HG02973 (cell line): ENCODE data around the gene DCDC1.

ENCODE experiments used
- ATAC-seq: cut with Tn5 transposase; IDR thresholded peaks from one replicate; pipeline ENCODE4 v1.9.1; 2021; ENCODE audit warnings: moderate library complexity; ENCODE audit not compliant: unreplicated experiment

DCDC1 gene

DNA sequence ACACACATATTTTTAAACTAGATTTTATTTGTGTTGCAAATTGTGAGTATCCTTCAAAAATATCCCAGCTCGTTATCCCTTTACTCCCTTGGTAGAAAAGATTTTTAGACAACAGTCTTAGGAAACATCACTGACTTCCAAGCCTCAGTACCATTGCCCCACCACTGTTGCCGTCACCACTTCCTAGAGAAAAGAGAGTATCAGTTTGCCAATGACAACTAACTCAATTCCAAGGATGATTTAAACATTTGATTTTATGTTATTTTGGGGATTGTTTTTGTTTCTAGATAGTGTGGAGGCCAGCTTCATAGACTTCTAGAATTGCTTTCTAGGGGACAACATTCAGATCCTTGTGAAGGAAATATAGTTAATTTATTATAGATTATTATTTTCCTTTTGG, 509.4 kb downstream of the DCDC1 start:
- ATAC-seq, result no peak

- ATAC-seq, result no peak
Observed at GRCh38 chr11:30859669-30860068, 509.9 kb downstream of the DCDC1 start.

DNA sequence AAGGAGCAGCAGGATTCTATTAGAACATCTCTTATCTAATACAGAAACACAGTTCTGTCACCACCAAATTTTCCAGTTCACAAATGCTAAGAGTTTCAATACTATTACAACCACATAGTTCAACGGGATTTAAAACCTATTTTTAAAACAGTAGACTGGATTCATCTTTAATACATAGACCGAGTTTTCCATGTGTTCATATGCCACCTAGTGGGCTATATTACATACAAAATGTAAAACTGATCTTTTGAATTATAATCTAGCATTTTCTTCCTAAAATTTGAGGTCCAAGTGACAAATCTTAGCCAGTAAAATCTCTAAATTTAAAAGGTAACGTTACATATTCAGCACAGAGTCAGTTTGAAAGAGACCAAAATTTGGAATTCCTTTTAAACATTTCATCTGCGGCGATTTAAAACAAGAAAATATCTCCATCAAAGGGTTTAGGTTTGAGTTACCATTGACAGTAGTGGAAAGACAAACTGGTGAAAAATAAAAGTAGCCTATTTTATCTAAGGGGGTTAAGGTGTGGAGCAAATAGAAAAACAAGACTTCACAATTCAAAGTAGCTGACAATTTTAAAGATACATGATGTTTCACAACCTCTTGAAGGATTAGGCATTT, 514.0 kb downstream of the DCDC1 start:
- no peak for ATAC-seq

GRCh38 chr11:30853439-30853838, 516.1 kb downstream of the DCDC1 start:
- ATAC-seq, result no peak

DNA sequence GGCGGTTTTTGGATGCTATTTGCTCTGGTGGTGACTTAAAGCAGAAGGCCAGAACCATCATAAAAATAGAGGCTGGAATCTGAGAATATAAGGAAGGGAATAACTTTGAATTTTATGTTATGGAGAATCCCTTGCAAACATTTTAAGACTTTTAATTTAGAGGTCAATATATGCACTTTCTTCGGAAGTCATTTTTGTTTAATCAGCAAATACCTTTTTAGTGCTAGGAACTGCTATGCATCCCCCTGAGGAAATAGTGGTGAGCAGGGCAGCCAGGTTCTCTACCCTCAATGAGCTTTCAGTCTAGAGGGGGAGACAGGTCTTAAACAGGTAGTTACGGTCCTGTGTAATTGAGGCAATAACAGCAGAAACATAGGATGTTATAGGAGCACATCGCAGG, 516.9 kb downstream of the DCDC1 start:
- no peak for ATAC-seq

DNA sequence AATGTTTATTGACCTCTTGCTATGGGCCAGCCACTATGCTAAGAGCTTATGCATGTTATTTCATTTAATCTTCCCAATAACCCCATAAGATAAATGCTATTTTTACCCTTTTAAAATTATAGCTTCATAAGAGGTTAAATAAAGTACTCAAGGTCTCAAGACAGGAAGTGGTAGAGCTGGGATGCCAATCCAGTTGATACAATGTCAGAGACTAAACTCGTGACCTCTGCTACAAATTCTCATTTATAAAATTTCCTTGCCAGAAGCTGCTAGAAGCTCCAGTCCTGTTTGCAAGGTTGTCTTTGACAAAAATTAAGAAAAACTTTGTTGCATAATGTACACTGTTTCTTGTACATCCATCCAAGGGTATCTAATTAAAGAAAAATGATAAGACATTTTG, 517.4 kb downstream of the DCDC1 start:
- ATAC-seq, result no peak

DNA sequence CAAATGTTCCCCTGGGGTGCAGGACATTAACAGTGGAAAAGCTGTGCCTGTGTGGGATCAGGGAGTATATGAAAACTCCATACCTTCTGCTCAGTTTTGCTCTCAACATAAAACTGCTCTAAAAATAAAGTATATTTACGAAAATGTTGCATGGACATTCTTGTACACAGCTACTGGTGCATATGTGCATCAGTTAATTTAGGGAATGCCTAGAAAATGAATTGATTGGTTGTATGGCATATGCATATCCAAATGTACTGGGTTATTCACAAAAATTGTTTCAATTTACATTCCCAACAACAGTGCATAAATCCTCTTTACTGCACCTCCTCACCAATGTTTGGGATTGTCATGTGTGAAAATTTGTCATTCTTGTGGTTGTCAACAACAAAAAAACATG, 532.3 kb downstream of the DCDC1 start:
- no peak for ATAC-seq

GRCh38 chr11:30832831-30833230, 536.7 kb downstream of the DCDC1 start:
- no peak for ATAC-seq

DNA sequence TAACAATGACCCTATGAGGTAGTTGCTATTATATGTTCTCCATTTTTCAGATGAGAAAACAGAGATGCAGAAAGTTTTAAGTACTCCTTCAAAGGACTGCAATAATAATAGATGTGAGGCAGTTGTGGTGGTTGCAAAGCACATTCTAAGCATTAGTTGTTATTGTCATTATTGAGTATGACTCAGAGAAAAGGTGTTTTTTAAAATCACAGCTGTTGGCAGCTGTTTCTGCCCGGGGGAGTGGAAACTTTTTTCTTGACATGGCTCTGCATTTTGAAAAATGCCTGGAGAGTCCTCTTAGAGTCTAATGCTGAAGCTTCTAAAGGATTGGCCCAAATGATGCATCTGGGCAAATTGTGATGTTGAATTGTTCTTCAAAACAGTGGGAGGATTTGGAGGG, 538.9 kb downstream of the DCDC1 start:
- no peak for ATAC-seq

GRCh38 chr11:30826911-30827310, 542.6 kb downstream of the DCDC1 start:
- ATAC-seq, result no peak

- no peak for ATAC-seq
Observed at GRCh38 chr11:30825723-30826122, 543.8 kb downstream of the DCDC1 start.

DNA sequence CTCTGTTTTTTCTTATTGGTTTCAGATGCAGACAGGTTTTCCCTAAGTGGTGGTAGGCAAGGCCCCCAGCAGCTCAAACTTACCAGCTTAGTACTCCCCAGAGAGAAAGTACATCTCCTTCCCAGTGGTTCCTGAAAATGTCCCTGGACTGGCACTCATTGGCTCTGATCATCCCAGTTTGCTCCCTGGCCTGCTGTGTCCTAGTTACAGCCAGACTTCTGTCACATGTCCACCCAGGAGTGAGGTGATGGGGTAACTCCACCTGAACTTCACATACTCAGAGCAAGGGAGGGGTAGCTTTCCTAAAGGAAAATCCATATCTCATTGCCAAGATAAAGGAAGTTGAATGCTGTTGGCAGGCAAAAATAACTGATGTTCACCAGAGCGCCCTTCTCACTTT, 546.4 kb downstream of the DCDC1 start:
- no peak for ATAC-seq

DNA sequence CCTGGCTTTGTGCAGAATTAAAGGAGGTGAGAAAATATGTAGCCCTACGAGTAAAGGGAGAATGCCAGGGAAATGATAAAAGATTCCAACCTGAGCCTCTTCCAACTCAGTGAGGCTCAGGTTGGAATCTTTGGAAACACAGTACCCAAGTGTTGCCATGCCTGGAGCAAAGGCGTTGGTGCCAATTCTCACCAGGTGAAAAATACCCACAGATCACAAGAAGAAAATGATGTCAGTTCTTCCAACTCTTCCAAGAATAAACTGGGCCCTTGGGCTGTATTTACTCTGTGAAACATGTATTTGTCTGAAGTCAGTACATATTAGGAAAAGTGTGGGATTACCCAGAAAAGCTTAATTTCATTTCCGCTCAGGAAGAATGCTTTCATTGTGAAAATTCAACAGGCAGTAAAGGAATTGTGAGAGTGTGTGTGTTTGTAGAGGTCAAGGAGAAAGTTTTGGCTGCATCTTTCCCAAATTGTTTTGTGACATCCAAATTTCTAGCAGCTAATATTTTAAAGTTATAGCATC, 548.0 kb downstream of the DCDC1 start:
- ATAC-seq, result no peak

- ATAC-seq, result no peak
Observed at GRCh38 chr11:30818721-30819120, 550.8 kb downstream of the DCDC1 start.

DNA sequence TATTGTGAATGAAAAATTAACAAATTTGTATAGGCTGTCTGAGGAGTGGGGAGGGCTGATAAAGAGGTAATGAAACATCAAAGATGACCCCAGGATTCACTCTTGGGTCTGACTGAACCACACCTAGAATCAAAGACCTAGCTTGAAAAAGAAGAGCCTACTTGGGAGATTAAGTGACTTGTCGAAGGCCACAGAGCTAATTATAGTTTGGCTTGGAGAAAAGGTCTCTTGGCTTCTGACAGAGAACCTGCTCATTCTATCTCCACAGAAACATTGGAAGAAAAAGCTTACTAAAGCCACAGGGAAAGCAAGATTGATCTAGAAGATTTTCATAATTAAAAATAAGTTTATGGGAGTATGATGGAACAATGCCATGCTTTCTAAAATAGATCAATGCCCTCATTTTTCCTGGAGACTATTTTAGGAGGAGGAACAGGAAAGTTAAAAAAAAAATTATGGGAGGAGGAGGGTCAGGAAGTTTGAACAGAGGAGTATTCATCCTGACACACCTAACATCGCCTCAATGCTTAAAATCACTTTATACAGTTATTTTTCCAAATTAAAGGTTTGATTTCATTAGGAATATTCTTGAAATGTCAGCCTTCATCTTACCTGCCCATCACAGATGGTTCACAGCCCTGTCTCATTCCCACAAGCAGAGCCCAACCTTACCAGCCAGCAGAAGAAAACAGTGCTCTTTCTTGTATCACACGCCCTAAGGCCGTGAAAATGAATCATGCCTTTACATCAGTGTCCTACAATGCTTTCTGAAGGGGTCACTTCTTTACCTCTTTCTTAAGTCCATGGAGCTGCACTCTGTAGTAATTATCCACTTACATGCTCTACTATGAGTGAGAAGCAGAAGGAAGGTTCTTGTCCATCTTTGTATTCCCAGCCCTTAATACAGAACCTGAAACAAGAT, 552.3 kb downstream of the DCDC1 start:
- ATAC-seq, result no peak

DNA sequence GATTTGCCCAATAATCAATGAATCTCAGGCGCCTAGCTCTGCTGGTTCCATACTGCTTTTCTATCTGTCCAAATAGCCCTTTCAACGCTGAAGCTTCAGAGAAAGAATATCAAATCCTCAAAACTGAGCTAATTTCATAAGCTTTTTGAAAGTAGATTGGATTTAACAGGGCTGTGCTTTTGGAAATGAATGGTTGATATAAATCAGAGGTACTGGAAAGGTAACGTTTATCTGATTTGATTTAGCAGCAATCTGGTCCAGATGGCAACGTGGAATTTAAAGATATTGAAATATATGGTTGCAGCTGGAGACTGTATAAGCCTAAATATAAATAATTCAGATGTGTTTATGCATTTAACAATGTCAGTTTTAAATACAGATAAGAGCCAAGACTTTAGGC, 553.9 kb downstream of the DCDC1 start:
- no peak for ATAC-seq

DNA sequence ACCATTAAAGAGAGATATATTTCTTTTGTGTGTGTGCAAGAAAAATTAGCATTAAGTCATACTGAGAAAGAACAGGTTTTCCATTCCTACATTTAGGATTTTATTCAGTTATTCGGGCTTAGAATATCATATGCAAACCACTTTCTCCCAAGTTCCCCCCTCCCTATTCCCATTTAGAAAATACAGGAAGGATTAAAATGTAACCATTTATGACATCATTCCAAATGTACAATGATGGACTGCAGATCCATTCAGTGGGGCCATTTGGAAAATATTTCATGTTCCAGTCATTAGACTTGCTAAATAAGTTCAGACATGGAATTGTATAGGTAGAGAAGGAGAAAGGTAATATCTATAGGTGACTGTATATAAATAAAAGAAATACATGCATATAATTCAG, 554.8 kb downstream of the DCDC1 start:
- ATAC-seq, result no peak
